WERI-Rb-1 (cell line): ENCODE measurements around the gene PRB3.

Experiments
- DNase-seq: peaks from one replicate; pipeline ENCODE4 v3.0.0-alpha.2; 2020
- H3K27ac ChIP-seq: fragments of 250-450 bp; sonication (Bioruptor Pico); 2 replicates; pipeline ENCODE4 v1.5.1; 2020; ENCODE audit warnings: mild to moderate bottlenecking, moderate library complexity
- H3K27me3 ChIP-seq: fragments of 250-450 bp; sonication (Bioruptor Pico); 2 replicates; pipeline ENCODE4 v1.5.1; 2021; ENCODE audit warnings: mild to moderate bottlenecking, low read depth, moderate library complexity; ENCODE audit not compliant: insufficient read depth, severe bottlenecking
- H3K36me3 ChIP-seq: fragments of 250-450 bp; sonication (Bioruptor Pico); 2 replicates; pipeline ENCODE4 v1.5.1; 2020; ENCODE audit warnings: mild to moderate bottlenecking, moderate library complexity
- H3K4me3 ChIP-seq: 2 replicates; pipeline ENCODE4 v1.5.1; 2011; ENCODE audit warnings: low read depth, mild to moderate bottlenecking, control low read depth, low read length
- H3K9me3 ChIP-seq: fragments of 250-450 bp; sonication (Bioruptor Pico); 2 replicates; pipeline ENCODE4 v1.5.1; 2021; ENCODE audit warnings: mild to moderate bottlenecking, moderate library complexity; ENCODE audit not compliant: severe bottlenecking
- CTCF ChIP-seq: IDR thresholded peaks from 2 replicates; pipeline ENCODE4 v1.5.1; 2011; ENCODE audit warnings: low read depth, mild to moderate bottlenecking, control low read depth, inconsistent platforms, low read length

PRB3 gene

GRCh38 chr12:11269607-11270006 is at the start of gene PRB3:
PRB3 (minus strand) TSS chr12:11269707; CDS start chr12:11269669, 38 bp downstream.
- Histone ChIP-seq H3K4me3 (no peak within 1 kb of the TSS), H3K27ac (no peak within 1 kb of the TSS), H3K9me3 (no peaks in the 10 kb centered on the region), H3K27me3 (peaks cover 24% of the 10 kb centered on the region), H3K36me3 (no peaks in the 10 kb centered on the region)
- DNase-seq = no peak
- no peak for TF ChIP-seq CTCF

- H3K36me3 ChIP-seq = no peaks in the 10 kb centered on the region
- H3K9me3 ChIP-seq = no peaks in the 10 kb centered on the region
- no peak within 1 kb of the TSS for H3K4me3 ChIP-seq
- H3K27me3 ChIP-seq = peaks cover 36% of the 10 kb centered on the region
- no peak for TF ChIP-seq CTCF
- no peak for DNase-seq
- H3K27ac ChIP-seq = no peak within 1 kb of the TSS
Measured at GRCh38 chr12:11310336-11310735, 40.8 kb upstream of the PRB3 start, which contains the start of gene PRB4. PRB4 (minus strand) TSS chr12:11310436; CDS start chr12:11310398, 38 bp downstream.

- Histone ChIP-seq H3K36me3 (no peaks in the 10 kb centered on the region), H3K27ac (no peak overlapping the region), H3K27me3 (peaks cover 26% of the 10 kb centered on the region), H3K4me3 (no peak overlapping the region), H3K9me3 (no peaks in the 10 kb centered on the region)
- no peak for DNase-seq
- TF ChIP-seq CTCF = no peak
Measured at GRCh38 chr12:11307143-11307542, 37.6 kb upstream of the PRB3 start.

GRCh38 chr12:11273449-11273848 is 3.9 kb upstream of the PRB3 start:
- Histone ChIP-seq H3K27ac (no peak overlapping the region), H3K9me3 (no peaks in the 10 kb centered on the region), H3K27me3 (peaks cover 35% of the 10 kb centered on the region), H3K36me3 (no peaks in the 10 kb centered on the region), H3K4me3 (no peak overlapping the region)
- no peak for TF ChIP-seq CTCF
- no peak for DNase-seq

- Histone ChIP-seq H3K27ac (no peak overlapping the region), H3K36me3 (no peaks in the 10 kb centered on the region), H3K27me3 (peaks cover 11% of the 10 kb centered on the region), H3K9me3 (peaks cover 3% of the 10 kb centered on the region), H3K4me3 (no peak overlapping the region)
- TF ChIP-seq CTCF = no peak
- DNase-seq = no peak
Measured at GRCh38 chr12:11264501-11264900, 5.0 kb downstream of the PRB3 start.

DNA sequence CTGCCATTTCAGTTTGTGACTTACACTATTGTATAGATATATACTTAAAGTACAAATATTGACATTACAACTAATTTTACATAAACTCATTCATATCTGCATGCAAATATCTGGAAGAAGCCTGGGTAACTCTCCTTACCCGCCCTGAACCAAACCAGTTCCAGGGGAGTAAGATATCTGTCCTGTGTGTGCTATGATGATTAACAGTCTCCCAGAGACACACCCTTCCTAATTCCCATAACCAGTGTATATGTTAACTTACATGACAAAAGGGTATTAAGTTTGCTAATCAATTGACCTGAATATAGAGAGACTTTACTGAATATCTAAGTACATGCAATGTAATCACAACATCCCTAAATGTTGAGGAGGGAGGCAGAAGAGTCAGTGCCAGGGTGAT is 23.0 kb downstream of the PRB3 start:
- Histone ChIP-seq H3K36me3 (no peaks in the 10 kb centered on the region), H3K27me3 (peaks cover 36% of the 10 kb centered on the region), H3K9me3 (no peaks in the 10 kb centered on the region), H3K27ac (no peak overlapping the region), H3K4me3 (no peak overlapping the region)
- no peak for DNase-seq
- TF ChIP-seq CTCF = no peak
